NB4 (cell line): ENCODE measurements around the gene CYREN.

ENCODE experiments used
- DNase-seq: peaks from one replicate; pipeline ENCODE4 v3.0.0; 2010; ENCODE audit warnings: low read depth
- H3K4me3 ChIP-seq: one replicate; pipeline ENCODE4 v1.5.1; 2011; ENCODE audit warnings: mild to moderate bottlenecking, low read depth, low read length, moderate library complexity
- MYC ChIP-seq: IDR thresholded peaks from 2 replicates; pipeline ENCODE4 v1.6.1; 2011; ENCODE audit warnings: low read depth, low read length
- POLR2A ChIP-seq: IDR thresholded peaks from 2 replicates; pipeline ENCODE4 v1.6.1; 2011; ENCODE audit warnings: mild to moderate bottlenecking; ENCODE audit not compliant: insufficient read length; ENCODE audit errors: extremely low read depth
- TF ChIP-seq, protein P1 (sequence below): IDR thresholded peaks from one replicate; pipeline ENCODE4 v1.5.1; 2012; ENCODE audit warnings: low read depth, low read length
- TF ChIP-seq, protein P2 (sequence below): IDR thresholded peaks from 2 replicates; pipeline ENCODE4 v1.6.1; 2011; ENCODE audit warnings: low read depth, low read length

The CYREN gene

DNA sequence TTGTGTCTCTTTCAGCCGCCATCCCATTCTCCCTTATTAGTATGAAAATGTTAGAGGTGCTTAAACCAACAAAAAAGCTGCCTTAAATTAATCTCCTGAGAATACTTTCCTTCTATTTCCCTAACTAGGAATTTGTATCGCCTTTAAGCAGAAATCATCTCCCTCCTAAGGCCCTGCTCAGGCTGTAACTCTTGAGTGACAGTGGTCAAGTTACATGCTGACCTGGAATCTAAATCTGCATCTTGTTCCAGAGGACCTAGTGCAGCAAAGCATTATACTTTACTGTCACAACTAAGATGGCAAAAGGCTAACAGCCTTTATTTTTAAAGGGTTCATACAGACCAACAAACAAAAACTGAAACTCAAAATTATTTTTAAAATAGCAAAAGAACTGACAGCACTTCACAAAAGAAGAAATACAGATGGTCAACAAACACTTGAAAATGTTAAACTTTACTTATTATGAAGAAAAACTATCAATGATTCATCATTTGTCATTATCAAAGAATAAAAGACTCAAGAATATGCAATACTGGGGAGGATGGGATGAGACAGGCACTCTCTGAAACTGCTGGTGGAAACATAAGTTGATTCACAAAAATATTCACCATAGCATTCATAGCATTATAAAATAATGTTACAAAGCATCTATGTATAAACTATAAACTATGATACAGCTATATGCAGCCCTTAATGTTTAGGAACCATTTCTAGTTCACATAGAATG, 11.0 kb downstream of the CYREN start:
- no peak for DNase-seq
- H3K4me3 ChIP-seq: no peak overlapping the region
- TF ChIP-seq MYC (no peak), POLR2A (no peak)
- TF ChIP-seq, protein P1, sequence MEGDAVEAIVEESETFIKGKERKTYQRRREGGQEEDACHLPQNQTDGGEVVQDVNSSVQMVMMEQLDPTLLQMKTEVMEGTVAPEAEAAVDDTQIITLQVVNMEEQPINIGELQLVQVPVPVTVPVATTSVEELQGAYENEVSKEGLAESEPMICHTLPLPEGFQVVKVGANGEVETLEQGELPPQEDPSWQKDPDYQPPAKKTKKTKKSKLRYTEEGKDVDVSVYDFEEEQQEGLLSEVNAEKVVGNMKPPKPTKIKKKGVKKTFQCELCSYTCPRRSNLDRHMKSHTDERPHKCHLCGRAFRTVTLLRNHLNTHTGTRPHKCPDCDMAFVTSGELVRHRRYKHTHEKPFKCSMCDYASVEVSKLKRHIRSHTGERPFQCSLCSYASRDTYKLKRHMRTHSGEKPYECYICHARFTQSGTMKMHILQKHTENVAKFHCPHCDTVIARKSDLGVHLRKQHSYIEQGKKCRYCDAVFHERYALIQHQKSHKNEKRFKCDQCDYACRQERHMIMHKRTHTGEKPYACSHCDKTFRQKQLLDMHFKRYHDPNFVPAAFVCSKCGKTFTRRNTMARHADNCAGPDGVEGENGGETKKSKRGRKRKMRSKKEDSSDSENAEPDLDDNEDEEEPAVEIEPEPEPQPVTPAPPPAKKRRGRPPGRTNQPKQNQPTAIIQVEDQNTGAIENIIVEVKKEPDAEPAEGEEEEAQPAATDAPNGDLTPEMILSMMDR: no peak

DNA sequence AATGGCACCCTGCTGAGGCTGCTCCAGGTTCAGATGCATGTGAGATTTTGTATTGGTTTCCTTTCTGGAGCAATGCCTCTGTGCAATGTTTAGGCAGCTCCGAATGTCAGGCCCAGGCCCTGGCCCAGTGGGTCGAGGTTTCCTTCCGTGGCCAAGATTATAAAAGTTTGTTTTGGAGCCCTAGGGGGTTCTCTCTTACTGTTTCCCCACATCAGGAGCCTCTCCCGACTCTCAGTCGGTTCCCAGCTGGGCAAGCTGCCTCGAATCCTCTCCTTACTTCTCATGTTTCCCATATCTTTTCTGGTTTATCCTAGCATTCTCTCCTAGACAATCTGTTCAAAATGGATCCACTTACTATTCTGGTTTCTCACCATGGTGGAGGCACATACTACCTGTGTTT, 11.6 kb downstream of the CYREN start:
- no peak for DNase-seq
- no peak overlapping the region for H3K4me3 ChIP-seq
- TF ChIP-seq MYC (no peak), POLR2A (no peak)
- TF ChIP-seq, protein P2, sequence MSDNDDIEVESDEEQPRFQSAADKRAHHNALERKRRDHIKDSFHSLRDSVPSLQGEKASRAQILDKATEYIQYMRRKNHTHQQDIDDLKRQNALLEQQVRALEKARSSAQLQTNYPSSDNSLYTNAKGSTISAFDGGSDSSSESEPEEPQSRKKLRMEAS: no peak
- TF ChIP-seq, protein P1: no peak

DNA sequence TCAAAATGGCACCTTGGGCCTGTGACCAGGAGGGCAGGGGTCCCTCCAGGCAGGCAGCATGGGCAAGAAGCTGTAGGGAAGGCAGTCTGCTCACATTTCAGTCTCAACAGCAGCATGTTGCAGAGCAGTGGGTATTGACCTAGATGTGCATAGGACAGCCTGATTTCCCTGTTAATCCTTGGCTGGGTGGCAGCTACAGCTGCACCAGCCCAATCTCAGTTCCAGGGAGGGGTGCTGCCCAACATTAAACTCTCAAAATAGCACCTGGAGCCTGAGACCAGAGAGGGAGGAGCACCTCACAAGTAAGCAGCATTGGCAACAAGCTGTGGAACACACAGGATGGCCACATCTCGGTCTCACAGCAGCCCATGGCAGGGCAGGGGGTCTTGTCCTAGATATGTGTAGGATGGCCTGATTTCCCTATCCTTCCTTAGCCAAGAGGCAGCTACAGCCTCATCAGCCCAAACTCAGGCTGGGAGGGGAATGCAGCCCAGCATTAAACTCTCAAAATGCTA, 12.3 kb downstream of the CYREN start:
- no peak for TF ChIP-seq MYC
- TF ChIP-seq, protein P2: no peak
- TF ChIP-seq, protein P1: no peak
- no peak for TF ChIP-seq POLR2A
- no peak for DNase-seq
- no peak overlapping the region for H3K4me3 ChIP-seq

DNA sequence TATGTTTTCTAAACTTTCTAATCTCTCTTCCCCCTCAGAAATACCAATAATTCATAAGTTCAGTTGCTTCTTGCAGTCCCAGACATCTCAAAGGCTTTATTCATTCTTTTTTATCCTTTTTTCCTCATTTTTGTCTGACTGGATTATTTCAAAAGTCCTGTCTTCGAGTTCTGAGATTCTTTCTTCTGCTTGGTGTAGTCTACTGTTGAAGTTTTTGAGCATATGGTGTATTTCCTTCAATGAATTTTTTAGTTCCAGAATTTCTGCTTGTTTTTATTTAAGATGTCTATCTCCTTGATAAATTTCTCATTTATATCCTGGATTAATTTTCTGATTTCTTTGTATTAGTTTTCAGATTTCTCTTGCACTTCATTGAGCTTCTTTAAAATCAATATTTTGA, 14.2 kb downstream of the CYREN start:
- TF ChIP-seq, protein P2: no peak
- TF ChIP-seq, protein P1: no peak
- TF ChIP-seq POLR2A: no peak
- TF ChIP-seq MYC: no peak
- no peak for DNase-seq
- no peak overlapping the region for H3K4me3 ChIP-seq

DNA sequence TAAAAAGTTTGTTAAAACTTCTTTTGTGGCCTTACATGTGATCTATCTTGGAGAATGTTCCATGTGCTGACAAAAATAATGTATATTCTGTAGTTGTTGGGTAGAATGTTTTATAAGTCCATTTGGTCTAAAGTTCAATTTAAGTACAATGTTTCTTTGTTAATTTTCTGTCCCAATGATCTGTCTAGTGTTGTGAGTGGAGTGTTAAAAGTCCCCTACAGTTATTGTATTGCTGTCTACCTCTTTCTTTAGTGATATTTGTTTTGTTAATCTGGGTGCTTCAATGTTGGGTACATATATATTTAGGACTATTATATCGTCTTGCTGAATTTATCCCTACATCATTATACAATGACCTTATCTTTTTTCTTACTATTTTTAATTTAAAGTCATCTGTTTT, 15.8 kb downstream of the CYREN start:
- no peak for DNase-seq
- TF ChIP-seq, protein P2: no peak
- TF ChIP-seq POLR2A (no peak), MYC (no peak)
- TF ChIP-seq, protein P1: no peak
- H3K4me3 ChIP-seq: no peak overlapping the region
